Gastroesophageal sphincter (tissue), 3 donors: ENCODE results near the gene SIN3A.

Experiments
- CTCF ChIP-seq, 4 experiments: fragments of 200-600 bp in 2 of 4; fragments of 450-650 bp in 2 of 4; sonication (generic) in 1 of 4; IDR thresholded peaks; one replicate each; pipeline ENCODE4 v1.5.1; 2017 to 2019; ENCODE audit warnings: antibody characterized with exemption in 4 of 4, mild to moderate bottlenecking in 2 of 4, moderate library complexity in 2 of 4
- EP300 ChIP-seq: sonication (generic); formaldehyde crosslinking; IDR thresholded peaks from one replicate; pipeline ENCODE4 v1.6.1; 2017; ENCODE audit warnings: antibody characterized with exemption, mild to moderate bottlenecking

- no peak for TF ChIP-seq EP300
- TF ChIP-seq CTCF (IDR thresholded peaks at IDR 0.05) = no peak
Measured at GRCh38 chr15:75416584-75416983, 34.9 kb downstream of the SIN3A start.
